ENCODE results near the gene EPHB2.
"Not testable (repeated sequence)": the region's sequence is repeated elsewhere in the genome, so short reads cannot be mapped to it uniquely, and the experiment has no call there.

EPHB2 gene

GRCh38 chr1:22839806-22840205 is 129.2 kb downstream of the EPHB2 start:
- Histone ChIP-seq H3K36me3 (ENCODE audit: control insufficient read depth, insufficient read depth, low read length) (no peaks in the 10 kb centered on the region), H3K4me3 (replicated peaks; ENCODE audit: low read depth, low read length) (no peak overlapping the region), H3K27me3 (replicated peaks; ENCODE audit: control insufficient read depth, insufficient read depth, low read length) (no peaks in the 10 kb centered on the region)
- no peak for TF ChIP-seq CTCF (IDR thresholded peaks at IDR 0.05; ENCODE audit: insufficient read depth, low read length, poor library complexity, severe bottlenecking)
- DNase-seq (ENCODE audit: extremely low read depth, insufficient read length) = no peak

- no peak for DNase-seq (ENCODE audit: extremely low read depth, insufficient read length)
- Histone ChIP-seq H3K27me3 (replicated peaks; ENCODE audit: control insufficient read depth, insufficient read depth, low read length) (no peaks in the 10 kb centered on the region), H3K4me3 (replicated peaks; ENCODE audit: low read depth, low read length) (no peak overlapping the region), H3K36me3 (ENCODE audit: control insufficient read depth, insufficient read depth, low read length) (no peaks in the 10 kb centered on the region)
- no peak for TF ChIP-seq CTCF (IDR thresholded peaks at IDR 0.05; ENCODE audit: insufficient read depth, low read length, poor library complexity, severe bottlenecking)
These were observed 130.5 kb downstream of the EPHB2 start for GRCh38 chr1:22841142-22841541.

GRCh38 chr1:22841860-22842281 is 131.2 kb downstream of the EPHB2 start:
- TF ChIP-seq CTCF (IDR thresholded peaks at IDR 0.05; ENCODE audit: insufficient read depth, low read length, poor library complexity, severe bottlenecking) = no peak
- no peaks in the 10 kb centered on the region for H3K36me3 ChIP-seq (ENCODE audit: control insufficient read depth, insufficient read depth, low read length)
- no peak overlapping the region for H3K4me3 ChIP-seq (replicated peaks; ENCODE audit: low read depth, low read length)
- H3K27me3 ChIP-seq (replicated peaks; ENCODE audit: control insufficient read depth, insufficient read depth, low read length) = no peaks in the 10 kb centered on the region
- no peak for DNase-seq (ENCODE audit: extremely low read depth, insufficient read length)

DNA sequence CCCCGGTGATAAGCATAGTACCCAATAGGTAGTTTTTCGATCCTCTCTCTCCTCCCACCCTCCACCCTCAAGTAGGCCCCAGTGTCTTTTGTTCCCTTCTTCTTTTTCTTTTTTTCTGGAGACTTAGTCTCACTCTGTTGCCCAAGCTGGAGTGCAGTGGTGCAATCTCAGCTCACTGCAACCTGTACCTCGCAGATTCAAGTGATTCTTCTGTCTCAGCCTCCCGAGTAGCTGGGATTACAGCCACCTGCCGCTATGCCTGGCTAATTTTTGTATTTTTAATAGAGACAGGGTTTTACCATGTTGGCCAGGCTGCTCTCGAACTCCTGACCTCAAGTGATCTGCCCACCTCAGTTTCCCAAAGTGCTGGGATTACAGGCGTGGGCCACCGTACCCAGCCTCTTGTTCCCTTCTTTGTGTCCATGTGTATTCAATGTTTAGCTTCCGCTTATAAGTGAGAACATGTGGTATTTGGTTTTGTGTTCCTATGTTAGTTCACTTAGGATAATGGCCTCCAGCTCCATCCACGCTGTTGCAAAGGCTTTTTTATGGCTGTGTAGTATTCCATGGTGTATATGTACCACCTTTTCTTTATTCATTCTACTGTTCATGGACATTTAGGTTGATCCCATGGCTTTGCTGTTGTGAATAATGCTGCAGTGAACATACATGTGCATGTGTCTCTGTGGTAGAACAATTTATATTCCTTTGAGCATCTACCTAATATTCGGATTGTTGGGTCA is 133.0 kb downstream of the EPHB2 start:
- DNase-seq (ENCODE audit: extremely low read depth, insufficient read length); H3K27me3 ChIP-seq (replicated peaks; ENCODE audit: control insufficient read depth, insufficient read depth, low read length); H3K36me3 ChIP-seq (ENCODE audit: control insufficient read depth, insufficient read depth, low read length); H3K4me3 ChIP-seq (replicated peaks; ENCODE audit: low read depth, low read length): not testable (repeated sequence)

- Histone ChIP-seq H3K36me3 (ENCODE audit: control insufficient read depth, insufficient read depth, low read length) (no peaks in the 10 kb centered on the region), H3K27me3 (replicated peaks; ENCODE audit: control insufficient read depth, insufficient read depth, low read length) (no peaks in the 10 kb centered on the region), H3K4me3 (replicated peaks; ENCODE audit: low read depth, low read length) (no peak overlapping the region)
- no peak for TF ChIP-seq CTCF (IDR thresholded peaks at IDR 0.05; ENCODE audit: insufficient read depth, low read length, poor library complexity, severe bottlenecking)
- DNase-seq (ENCODE audit: extremely low read depth, insufficient read length) = no peak
These were observed 134.0 kb downstream of the EPHB2 start for GRCh38 chr1:22844621-22845020.

DNA sequence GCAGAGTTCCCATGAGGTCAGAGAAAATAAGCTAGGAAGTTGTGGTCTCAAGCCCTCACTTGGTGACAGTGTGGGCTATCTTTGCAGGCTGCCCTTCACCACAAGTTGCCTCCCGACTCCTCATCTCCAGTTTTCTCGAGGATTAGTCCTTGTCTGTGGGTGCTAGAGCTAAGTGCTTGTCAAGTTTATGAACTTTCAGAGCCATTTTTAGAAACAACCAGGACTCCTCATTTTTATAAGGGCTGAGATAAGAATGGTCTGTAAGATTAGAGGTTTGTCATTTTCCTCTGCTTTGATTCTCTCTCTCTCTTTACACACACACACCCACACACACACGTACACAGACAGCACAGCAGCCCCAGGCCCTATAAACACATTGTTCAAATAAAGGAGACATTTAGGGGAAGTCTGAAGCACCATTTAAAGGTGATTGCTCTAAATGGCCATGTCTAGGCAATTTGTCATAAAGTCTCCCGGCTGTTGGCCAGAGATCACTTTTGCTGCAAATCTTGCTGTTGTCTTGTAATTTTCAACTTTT is 134.8 kb downstream of the EPHB2 start:
- Histone ChIP-seq H3K36me3 (ENCODE audit: control insufficient read depth, insufficient read depth, low read length) (no peaks in the 10 kb centered on the region), H3K27me3 (replicated peaks; ENCODE audit: control insufficient read depth, insufficient read depth, low read length) (no peaks in the 10 kb centered on the region), H3K4me3 (replicated peaks; ENCODE audit: low read depth, low read length) (no peak overlapping the region)
- DNase-seq (ENCODE audit: extremely low read depth, insufficient read length) = no peak
- TF ChIP-seq CTCF (IDR thresholded peaks at IDR 0.05; ENCODE audit: insufficient read depth, low read length, poor library complexity, severe bottlenecking) = no peak

Data from GM06990 (cell line).